GDM1 (cell line): ENCODE results near the gene FLT3.
"Not testable (repeated sequence)": the region's sequence is repeated elsewhere in the genome, so short reads cannot be mapped to it uniquely, and the experiment has no call there.

Source experiments
- DNase-seq: peaks from one replicate; lab custom pipeline; 2025; lab: John Stamatoyannopoulos, UW

FLT3 gene

GRCh38 chr13:28099396-28100149 lies 803 bp downstream of the FLT3 start:
- DNase-seq: no peak

GRCh38 chr13:28097503-28097902 lies 2.9 kb downstream of the FLT3 start:
- DNase-seq: no peak

GRCh38 chr13:28094306-28094705 lies 6.1 kb downstream of the FLT3 start:
- peak; percentile 21 for DNase-seq

- no peak for DNase-seq
Measured at GRCh38 chr13:28093881-28094280, 6.5 kb downstream of the FLT3 start.

GRCh38 chr13:28092431-28092830 lies 7.9 kb downstream of the FLT3 start:
- no peak for DNase-seq

- DNase-seq: no peak
Measured at GRCh38 chr13:28089065-28089464, 11.3 kb downstream of the FLT3 start.

GRCh38 chr13:28077820-28078219 lies 22.6 kb downstream of the FLT3 start:
- DNase-seq: not testable (repeated sequence)

GRCh38 chr13:28077231-28077630 lies 23.1 kb downstream of the FLT3 start:
- no peak for DNase-seq

GRCh38 chr13:28071424-28071823 lies 29.0 kb downstream of the FLT3 start:
- no peak for DNase-seq

- no peak for DNase-seq
Measured at GRCh38 chr13:28067491-28067890, 32.9 kb downstream of the FLT3 start.

- DNase-seq: peak; percentile 21
Measured at GRCh38 chr13:28058866-28059613, 41.3 kb downstream of the FLT3 start.

- DNase-seq: no peak
Measured at GRCh38 chr13:28056970-28057712, 43.2 kb downstream of the FLT3 start.

- no peak for DNase-seq
Measured at GRCh38 chr13:28056426-28056825, 44.0 kb downstream of the FLT3 start.

- no peak for DNase-seq
Measured at GRCh38 chr13:28055357-28055756, 45.0 kb downstream of the FLT3 start.

GRCh38 chr13:28052945-28053344 lies 47.4 kb downstream of the FLT3 start:
- DNase-seq: no peak

GRCh38 chr13:28049880-28050875 lies 50.2 kb downstream of the FLT3 start:
- no peak for DNase-seq

GRCh38 chr13:28049215-28049614 lies 51.2 kb downstream of the FLT3 start:
- DNase-seq: no peak

- no peak for DNase-seq
Measured at GRCh38 chr13:28048768-28049167, 51.6 kb downstream of the FLT3 start.

- peak; percentile 36 for DNase-seq
Measured at GRCh38 chr13:28047757-28048388, 52.5 kb downstream of the FLT3 start.

GRCh38 chr13:28046981-28047380 lies 53.4 kb downstream of the FLT3 start:
- DNase-seq: no peak

- DNase-seq: no peak
Measured at GRCh38 chr13:28045861-28046260, 54.5 kb downstream of the FLT3 start.
